Mesendoderm (in vitro differentiated cells): ENCODE data around the gene CCDC190.
A peak's percentile ranks its signal among the peaks of the same experiment; 100 is the strongest.

ENCODE experiments used
- DNase-seq: peaks from one replicate; pipeline ENCODE4 v3.0.0; 2013
- H2AK5ac ChIP-seq: 2 replicates; pipeline ENCODE4 v1.6.1; 2013; ENCODE audit warnings: low read length, inconsistent platforms
- H2BK120ac ChIP-seq: 2 replicates; pipeline ENCODE4 v1.6.1; 2013; ENCODE audit warnings: low read depth, mild to moderate bottlenecking, low read length, moderate library complexity, mixed read lengths
- H2BK15ac ChIP-seq: replicated peaks from 2 replicates; pipeline ENCODE4 v1.6.1; 2013; ENCODE audit warnings: low read depth, mild to moderate bottlenecking, moderate library complexity
- H2BK5ac ChIP-seq: 2 replicates; pipeline ENCODE4 v1.6.1; 2013; ENCODE audit warnings: low read length, inconsistent platforms
- H3K18ac ChIP-seq: 2 replicates; pipeline ENCODE4 v1.6.1; 2013; ENCODE audit warnings: mild to moderate bottlenecking, low read length, mixed read lengths
- H3K23ac ChIP-seq: one replicate; pipeline ENCODE4 v1.6.1; 2013; ENCODE audit warnings: low read length
- H3K27ac ChIP-seq: 2 replicates; pipeline ENCODE4 v1.5.1; 2013; ENCODE audit warnings: low read depth, mild to moderate bottlenecking, inconsistent platforms, low read length, moderate library complexity
- H3K27me3 ChIP-seq: 2 replicates; pipeline ENCODE4 v1.6.1; 2013; ENCODE audit warnings: low read length, control low read depth, mild to moderate bottlenecking, inconsistent platforms; ENCODE audit not compliant: insufficient read depth, poor library complexity
- H3K36me3 ChIP-seq: 2 replicates; pipeline ENCODE4 v1.6.1; 2013; ENCODE audit warnings: low read length, inconsistent platforms; ENCODE audit not compliant: control insufficient read depth, insufficient read depth
- H3K4ac ChIP-seq: one replicate; pipeline ENCODE4 v1.6.1; 2013; ENCODE audit warnings: low read depth, mild to moderate bottlenecking, low read length, moderate library complexity
- H3K4me1 ChIP-seq: 2 replicates; pipeline ENCODE4 v1.6.1; 2013; ENCODE audit warnings: low read depth, low read length, inconsistent platforms; ENCODE audit not compliant: control insufficient read depth
- H3K4me2 ChIP-seq: 2 replicates; pipeline ENCODE4 v1.6.1; 2013; ENCODE audit warnings: low read length
- H3K4me3 ChIP-seq: 2 replicates; pipeline ENCODE4 v1.5.1; 2013; ENCODE audit warnings: mild to moderate bottlenecking, low read length
- H3K56ac ChIP-seq: one replicate; pipeline ENCODE4 v1.6.1; 2013; ENCODE audit warnings: low read length
- H3K79me1 ChIP-seq: 2 replicates; pipeline ENCODE4 v1.6.1; 2013; ENCODE audit warnings: low read length, inconsistent platforms
- H3K79me2 ChIP-seq: 2 replicates; pipeline ENCODE4 v1.6.1; 2013; ENCODE audit warnings: mild to moderate bottlenecking, low read length; ENCODE audit not compliant: control insufficient read depth, insufficient read depth
- H3K9ac ChIP-seq: 2 replicates; pipeline ENCODE4 v1.6.1; 2013; ENCODE audit warnings: low read length, inconsistent platforms
- H4K5ac ChIP-seq: one replicate; pipeline ENCODE4 v1.6.1; 2013; ENCODE audit warnings: low read length
- H4K8ac ChIP-seq: one replicate; pipeline ENCODE4 v1.6.1; 2013; ENCODE audit warnings: low read depth, mild to moderate bottlenecking, control low read depth, low read length, moderate library complexity
- WGBS: extraction: QIAGEN DNeasy Blood & Tissue Kit; methylation state at CpG from one replicate; pipeline ENCODE4 v1.1.7; 2013; ENCODE audit warnings: low lambda C conversion rate, missing lambda C conversion rate; ENCODE audit not compliant: insufficient coverage; ENCODE audit errors: extremely low coverage; 5-methylcytosine and 5-hydroxymethylcytosine counted together

CCDC190 gene

GRCh38 chr1:162854245-162854882 is 6.6 kb downstream of the CCDC190 start:
- no peak overlapping the region for H2BK15ac ChIP-seq
- no peak overlapping the region for H3K9ac ChIP-seq
- H2BK5ac ChIP-seq: no peak overlapping the region
- no peak overlapping the region for H3K4ac ChIP-seq
- H3K79me1 ChIP-seq: no peaks in the 10 kb centered on the region
- H2AK5ac ChIP-seq: no peak overlapping the region
- no peak overlapping the region for H3K27ac ChIP-seq
- no peaks in the 10 kb centered on the region for H3K4me1 ChIP-seq
- no peak overlapping the region for H3K23ac ChIP-seq
- no peak overlapping the region for H3K18ac ChIP-seq
- H3K79me2 ChIP-seq: no peaks in the 10 kb centered on the region
- H2BK120ac ChIP-seq: no peak overlapping the region
- 100% methylated on average over 1 of the region's 4 CpGs for WGBS
- H3K4me2 ChIP-seq: no peak overlapping the region
- no peak overlapping the region for H3K4me3 ChIP-seq
- H3K36me3 ChIP-seq: no peaks in the 10 kb centered on the region
- no peak overlapping the region for H4K5ac ChIP-seq
- no peak overlapping the region for H4K8ac ChIP-seq
- H3K27me3 ChIP-seq: no peaks in the 10 kb centered on the region
- DNase-seq: peak; percentile 76
- no peak overlapping the region for H3K56ac ChIP-seq

GRCh38 chr1:162851341-162851740 is 9.6 kb downstream of the CCDC190 start:
- H3K27me3 ChIP-seq: no peaks in the 10 kb centered on the region
- no CpG with 5 or more reads among the region's 1 CpG for WGBS
- H3K9ac ChIP-seq: no peak overlapping the region
- no peak overlapping the region for H2AK5ac ChIP-seq
- no peak overlapping the region for H4K5ac ChIP-seq
- H2BK15ac ChIP-seq: no peak overlapping the region
- no peak overlapping the region for H3K27ac ChIP-seq
- H2BK5ac ChIP-seq: no peak overlapping the region
- H2BK120ac ChIP-seq: no peak overlapping the region
- H3K4me2 ChIP-seq: no peak overlapping the region
- H3K4me3 ChIP-seq: no peak overlapping the region
- no peak overlapping the region for H4K8ac ChIP-seq
- no peaks in the 10 kb centered on the region for H3K79me2 ChIP-seq
- H3K56ac ChIP-seq: no peak overlapping the region
- no peak overlapping the region for H3K18ac ChIP-seq
- H3K4ac ChIP-seq: no peak overlapping the region
- no peaks in the 10 kb centered on the region for H3K4me1 ChIP-seq
- no peak overlapping the region for H3K23ac ChIP-seq
- no peak for DNase-seq
- no peaks in the 10 kb centered on the region for H3K79me1 ChIP-seq
- no peaks in the 10 kb centered on the region for H3K36me3 ChIP-seq

- H3K9ac ChIP-seq: no peak overlapping the region
- no peak overlapping the region for H2BK15ac ChIP-seq
- H3K27ac ChIP-seq: no peak overlapping the region
- DNase-seq: no peak
- no peak overlapping the region for H3K4me2 ChIP-seq
- H3K4me3 ChIP-seq: no peak overlapping the region
- H3K56ac ChIP-seq: no peak overlapping the region
- no peak overlapping the region for H2AK5ac ChIP-seq
- H3K23ac ChIP-seq: no peak overlapping the region
- no peak overlapping the region for H4K5ac ChIP-seq
- no peak overlapping the region for H2BK120ac ChIP-seq
- no peaks in the 10 kb centered on the region for H3K79me2 ChIP-seq
- H3K27me3 ChIP-seq: no peaks in the 10 kb centered on the region
- H3K18ac ChIP-seq: no peak overlapping the region
- no peak overlapping the region for H2BK5ac ChIP-seq
- H3K4ac ChIP-seq: no peak overlapping the region
- H3K36me3 ChIP-seq: no peaks in the 10 kb centered on the region
- no peaks in the 10 kb centered on the region for H3K4me1 ChIP-seq
- no CpG with 5 or more reads among the region's 2 CpGs for WGBS
- no peaks in the 10 kb centered on the region for H3K79me1 ChIP-seq
- H4K8ac ChIP-seq: no peak overlapping the region
Observed at GRCh38 chr1:162849711-162850110, 11.3 kb downstream of the CCDC190 start.

GRCh38 chr1:162847839-162848453 is 13.0 kb downstream of the CCDC190 start:
- DNase-seq: peak; percentile 71

GRCh38 chr1:162846256-162847212 is 14.4 kb downstream of the CCDC190 start:
- Histone ChIP-seq H3K4me2 (no peak overlapping the region), H4K8ac (no peak overlapping the region), H3K18ac (no peak overlapping the region), H3K79me2 (no peaks in the 10 kb centered on the region), H4K5ac (no peak overlapping the region), H3K4me1 (no peaks in the 10 kb centered on the region), H3K27me3 (no peaks in the 10 kb centered on the region), H2BK120ac (no peak overlapping the region), H2AK5ac (no peak overlapping the region), H3K23ac (no peak overlapping the region), H2BK5ac (no peak overlapping the region), H3K4ac (no peak overlapping the region), H3K36me3 (no peaks in the 10 kb centered on the region), H2BK15ac (no peak overlapping the region), H3K4me3 (no peak overlapping the region), H3K9ac (no peak overlapping the region), H3K27ac (no peak overlapping the region), H3K56ac (no peak overlapping the region), H3K79me1 (no peaks in the 10 kb centered on the region)
- no peak for DNase-seq
- no CpG with 5 or more reads among the region's 16 CpGs for WGBS

More at GRCh38 chr1:162847839-162848453, 13.0 kb downstream of the CCDC190 start:
- Histone ChIP-seq H3K4me2 (no peak overlapping the region), H3K27me3 (no peaks in the 10 kb centered on the region), H3K36me3 (no peaks in the 10 kb centered on the region), H3K18ac (no peak overlapping the region), H3K4me3 (no peak overlapping the region), H3K4me1 (no peaks in the 10 kb centered on the region), H2BK120ac (no peak overlapping the region), H3K27ac (no peak overlapping the region), H2AK5ac (no peak overlapping the region), H3K4ac (no peak overlapping the region), H3K79me1 (no peaks in the 10 kb centered on the region), H3K23ac (no peak overlapping the region), H3K9ac (no peak overlapping the region), H2BK15ac (no peak overlapping the region), H4K5ac (no peak overlapping the region), H2BK5ac (no peak overlapping the region), H3K79me2 (no peaks in the 10 kb centered on the region), H4K8ac (no peak overlapping the region), H3K56ac (no peak overlapping the region)
- no CpG with 5 or more reads among the region's 3 CpGs for WGBS
